ENCODE results near the gene KRT73. TPM values are rescaled to one million over a fixed set of nuclear protein-coding genes. Genes with fewer than 3 reads are reported as not detected.

Gene KRT73
- total and polyA plus RNA-seq, 8 donors, result 0.06 to 0.34 (median 0.20) TPM; not detected in 2

DNA sequence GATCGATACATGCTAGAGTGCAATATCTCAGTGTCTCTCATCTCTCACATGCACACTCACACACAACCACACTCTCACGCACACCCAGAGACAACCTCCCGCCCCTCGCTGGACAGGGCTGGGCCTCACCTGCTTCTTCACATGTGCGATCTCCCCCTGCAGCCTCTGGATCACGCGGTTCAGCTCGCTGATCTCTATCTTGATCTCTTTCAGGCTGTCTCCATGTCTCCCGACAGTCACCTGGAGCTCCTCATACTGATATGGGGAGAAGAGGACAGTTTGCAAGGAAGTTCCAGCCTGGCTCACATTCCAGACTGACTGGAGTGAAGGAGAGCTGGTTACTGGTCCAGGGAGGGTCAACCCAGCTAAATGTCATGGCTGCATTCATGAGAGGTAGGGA lies 29.2 kb upstream of the KRT73 start:
- ATAC-seq (no peak), DNase-seq (no peak)
- H3K36me3 ChIP-seq, result no peaks in the 10 kb centered on the region
- no peaks in the 10 kb centered on the region for H3K4me1 ChIP-seq
- H3K27ac ChIP-seq, result no peak overlapping the region
- peaks cover 0 to 28% of the 10 kb centered on the region in 2 donors for H3K27me3 ChIP-seq
- intact Hi-C loops (cut with DNase I), result no loop called here
- TF ChIP-seq, protein P1, sequence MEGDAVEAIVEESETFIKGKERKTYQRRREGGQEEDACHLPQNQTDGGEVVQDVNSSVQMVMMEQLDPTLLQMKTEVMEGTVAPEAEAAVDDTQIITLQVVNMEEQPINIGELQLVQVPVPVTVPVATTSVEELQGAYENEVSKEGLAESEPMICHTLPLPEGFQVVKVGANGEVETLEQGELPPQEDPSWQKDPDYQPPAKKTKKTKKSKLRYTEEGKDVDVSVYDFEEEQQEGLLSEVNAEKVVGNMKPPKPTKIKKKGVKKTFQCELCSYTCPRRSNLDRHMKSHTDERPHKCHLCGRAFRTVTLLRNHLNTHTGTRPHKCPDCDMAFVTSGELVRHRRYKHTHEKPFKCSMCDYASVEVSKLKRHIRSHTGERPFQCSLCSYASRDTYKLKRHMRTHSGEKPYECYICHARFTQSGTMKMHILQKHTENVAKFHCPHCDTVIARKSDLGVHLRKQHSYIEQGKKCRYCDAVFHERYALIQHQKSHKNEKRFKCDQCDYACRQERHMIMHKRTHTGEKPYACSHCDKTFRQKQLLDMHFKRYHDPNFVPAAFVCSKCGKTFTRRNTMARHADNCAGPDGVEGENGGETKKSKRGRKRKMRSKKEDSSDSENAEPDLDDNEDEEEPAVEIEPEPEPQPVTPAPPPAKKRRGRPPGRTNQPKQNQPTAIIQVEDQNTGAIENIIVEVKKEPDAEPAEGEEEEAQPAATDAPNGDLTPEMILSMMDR (IDR thresholded peaks at IDR 0.05), result no peak
- H3K9me3 ChIP-seq, result no peaks in the 10 kb centered on the region
- H3K4me3 ChIP-seq, result no peak overlapping the region

- Histone ChIP-seq H3K4me1 (no peaks in the 10 kb centered on the region), H3K36me3 (no peaks in the 10 kb centered on the region), H3K9me3 (no peaks in the 10 kb centered on the region), H3K27ac (no peak overlapping the region), H3K4me3 (no peak overlapping the region), H3K27me3 (peaks cover 0 to 21% of the 10 kb centered on the region in 2 donors)
- ATAC-seq (no peak), DNase-seq (no peak)
- intact Hi-C loops (cut with DNase I), result no loop called here
- TF ChIP-seq, protein P1 (IDR thresholded peaks at IDR 0.05), result no peak
These were observed 28.3 kb upstream of the KRT73 start for GRCh38 chr12:52646613-52647012.

DNA sequence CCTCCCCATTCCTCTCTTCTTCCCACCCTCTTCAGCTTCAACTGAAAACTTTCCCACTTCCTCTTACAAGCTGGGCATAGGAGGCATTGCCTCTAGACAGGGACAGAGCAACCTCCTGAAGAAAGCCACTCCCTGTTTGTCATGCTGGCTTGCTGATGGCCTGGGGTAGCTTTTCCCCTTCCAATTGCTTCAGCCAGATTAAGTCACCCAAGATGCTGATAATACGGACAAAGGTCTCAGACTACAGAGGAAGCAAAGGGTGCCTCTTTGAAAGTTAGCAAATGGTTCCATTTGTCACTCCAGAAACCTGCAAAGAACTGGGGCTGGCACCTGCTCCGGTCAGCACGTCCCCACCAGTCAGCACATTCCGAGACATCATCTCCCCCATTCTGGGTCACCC lies 27.6 kb upstream of the KRT73 start:
- no peaks in the 10 kb centered on the region for H3K36me3 ChIP-seq
- H3K4me3 ChIP-seq, result no peak overlapping the region
- H3K9me3 ChIP-seq, result no peaks in the 10 kb centered on the region
- no peak overlapping the region for H3K27ac ChIP-seq
- H3K4me1 ChIP-seq, result no peaks in the 10 kb centered on the region
- DNase-seq, result no peak
- intact Hi-C loops (cut with DNase I), result no loop called here
- H3K27me3 ChIP-seq, result peaks cover 0 to 15% of the 10 kb centered on the region in 2 donors
- ATAC-seq, result no peak
- TF ChIP-seq, protein P1 (IDR thresholded peaks at IDR 0.05), result no peak

GRCh38 chr12:52645120-52645761 lies 26.9 kb upstream of the KRT73 start:
- no peak for DNase-seq
- TF ChIP-seq, protein P1 (IDR thresholded peaks at IDR 0.05), result no peak
- ATAC-seq, result no peak
- Histone ChIP-seq H3K27ac (no peak overlapping the region), H3K4me3 (no peak overlapping the region), H3K27me3 (peaks cover 0 to 12% of the 10 kb centered on the region in 2 donors), H3K4me1 (no peaks in the 10 kb centered on the region), H3K36me3 (no peaks in the 10 kb centered on the region), H3K9me3 (no peaks in the 10 kb centered on the region)
- intact Hi-C loops (cut with DNase I), result no loop called here

- H3K9me3 ChIP-seq, result no peaks in the 10 kb centered on the region
- DNase-seq, result no peak
- ATAC-seq, result no peak
- peaks cover 0 to 12% of the 10 kb centered on the region in 2 donors for H3K27me3 ChIP-seq
- intact Hi-C loops (cut with DNase I), result no loop called here
- H3K27ac ChIP-seq, result no peak overlapping the region
- TF ChIP-seq, protein P1 (IDR thresholded peaks at IDR 0.05), result no peak
- H3K4me1 ChIP-seq, result no peaks in the 10 kb centered on the region
- no peaks in the 10 kb centered on the region for H3K36me3 ChIP-seq
- H3K4me3 ChIP-seq, result no peak overlapping the region
These were observed 25.7 kb upstream of the KRT73 start for GRCh38 chr12:52644078-52644415.
